SK-N-SH (cell line): Measurements from ENCODE around the gene KRABD2.

Source experiments
- CTCF ChIA-PET: fragments of 300-600, 350-600 bp; formaldehyde crosslinking; extraction: SDS; loops from one replicate; lab custom pipeline; 2021; lab: Yijun Ruan, JAX
- POLR2A ChIA-PET: fragments of 350-600 bp; sonication (Branson Sonifier 250); formaldehyde crosslinking; extraction: SDS; loops from one replicate; lab custom pipeline; 2020; ENCODE audit warnings: antibody characterized with exemption, inconsistent platforms; lab: Yijun Ruan, JAX
- DNase-seq: peaks from one replicate; pipeline ENCODE4 v3.0.0; 2012
- H2AFZ ChIP-seq: fragments of 200-600 bp; sonication (generic); 2 replicates; pipeline ENCODE4 v1.8.1; 2016; ENCODE audit warnings: antibody characterized with exemption, mild to moderate bottlenecking, low read depth
- H3F3A ChIP-seq: fragments of 200-600 bp; sonication (generic); replicated peaks from 2 replicates; pipeline ENCODE3; 2016; ENCODE audit warnings: antibody characterized with exemption, mild to moderate bottlenecking; ENCODE audit not compliant: insufficient read depth
- H3K27ac ChIP-seq, 2 experiments: fragments of 200-500 bp in 1 of 2; fragments of 200-600 bp in 1 of 2; sonication (Bioruptor generic) in 1 of 2; sonication (generic), shearing (Covaris generic) in 1 of 2; 2 replicates each; pipeline versions ENCODE4 v1.5.1 to v1.6.1; 2014 to 2016; ENCODE audit warnings: low read depth in 2 of 2, inconsistent platforms in 1 of 2, low read length in 1 of 2, mild to moderate bottlenecking in 1 of 2, mixed read lengths in 1 of 2
- H3K27me3 ChIP-seq: fragments of 200-600 bp; sonication (generic), shearing (Covaris generic); 2 replicates; pipeline ENCODE4 v1.6.1; 2016; ENCODE audit warnings: mixed run types; ENCODE audit not compliant: insufficient read depth
- H3K36me3 ChIP-seq, 2 experiments: fragments of 200-500 bp in 1 of 2; fragments of 200-600 bp in 1 of 2; sonication (Bioruptor generic) in 1 of 2; sonication (generic) in 1 of 2; replicated peaks in 1 of 2; 2 replicates each; pipeline versions ENCODE3 to v1.5.1; 2014 to 2016; ENCODE audit warnings: low read length in 1 of 2, mild to moderate bottlenecking in 1 of 2; ENCODE audit not compliant: insufficient read depth in 2 of 2, control insufficient read depth in 1 of 2
- H3K4me1 ChIP-seq, 2 experiments: fragments of 200-500 bp in 1 of 2; fragments of 200-600 bp in 1 of 2; sonication (Bioruptor generic) in 1 of 2; sonication (generic), shearing (Covaris generic) in 1 of 2; 2 replicates each; pipeline versions ENCODE4 v1.5.1 to v1.6.1; 2014 to 2016; ENCODE audit warnings: low read depth in 1 of 2, low read length in 1 of 2, mixed run types in 1 of 2; ENCODE audit not compliant: insufficient read depth in 2 of 2, control insufficient read depth in 1 of 2
- H3K4me2 ChIP-seq: fragments of 200-600 bp; sonication (generic), shearing (Covaris generic); 2 replicates; pipeline ENCODE4 v1.6.1; 2017; ENCODE audit warnings: mixed run types
- H3K4me3 ChIP-seq, 2 experiments: fragments of 200-500 bp in 1 of 2; fragments of 200-600 bp in 1 of 2; sonication (Bioruptor generic) in 1 of 2; sonication (generic), shearing (Covaris generic) in 1 of 2; 2 replicates each; pipeline versions ENCODE4 v1.5.1 to v1.8.1; 2014 to 2016; ENCODE audit warnings: low read depth in 2 of 2, inconsistent platforms in 1 of 2, low read length in 1 of 2, mild to moderate bottlenecking in 1 of 2, mixed read lengths in 1 of 2, moderate library complexity in 1 of 2
- H3K79me2 ChIP-seq: fragments of 200-600 bp; sonication (generic); 2 replicates; pipeline ENCODE4 v1.8.1; 2017; ENCODE audit warnings: mild to moderate bottlenecking; ENCODE audit not compliant: insufficient read depth
- H3K9ac ChIP-seq: fragments of 200-600 bp; sonication (generic); 2 replicates; pipeline ENCODE4 v1.6.1; 2017; ENCODE audit warnings: mixed run types
- H3K9me2 ChIP-seq: fragments of 200-600 bp; sonication (generic); 2 replicates; pipeline ENCODE4 v1.6.1; 2017; ENCODE audit warnings: mixed run types
- H3K9me3 ChIP-seq: fragments of 200-600 bp; sonication (generic); 2 replicates; pipeline ENCODE4 v1.6.1; 2017; ENCODE audit warnings: mixed run types, mild to moderate bottlenecking, moderate library complexity
- H4K20me1 ChIP-seq: fragments of 200-600 bp; sonication (generic); 2 replicates; pipeline ENCODE4 v1.6.1; 2017; ENCODE audit warnings: mild to moderate bottlenecking, mixed run types; ENCODE audit not compliant: insufficient read depth
- EP300 ChIP-seq, 2 experiments: IDR thresholded peaks; 2 replicates each; pipeline versions ENCODE4 v1.4.0 to v1.6.1; 2012; ENCODE audit warnings: borderline replicate concordance in 1 of 2, low read depth in 1 of 2, low read length in 1 of 2
- FOSL2 ChIP-seq: IDR thresholded peaks from 2 replicates; pipeline ENCODE4 v1.4.0; 2012; ENCODE audit warnings: low read depth, mild to moderate bottlenecking, moderate library complexity, borderline replicate concordance
- FOXJ3 ChIP-seq: sonication (generic); formaldehyde crosslinking; IDR thresholded peaks from 2 replicates; pipeline ENCODE4 v1.5.1; 2020; ENCODE audit warnings: mild to moderate bottlenecking, missing genetic modification reagents
- FOXM1 ChIP-seq: IDR thresholded peaks from 2 replicates; pipeline ENCODE4 v1.4.0; 2012; ENCODE audit warnings: low read depth, mild to moderate bottlenecking
- GABPA ChIP-seq: IDR thresholded peaks from 2 replicates; pipeline ENCODE4 v1.4.0; 2012; ENCODE audit warnings: low read depth, mild to moderate bottlenecking
- GATA2 ChIP-seq: sonication (generic); formaldehyde crosslinking; IDR thresholded peaks from 2 replicates; pipeline ENCODE4 v1.5.0; 2020; ENCODE audit warnings: mild to moderate bottlenecking, missing genetic modification reagents
- JUND ChIP-seq: IDR thresholded peaks from 2 replicates; pipeline ENCODE4 v1.4.0; 2012
- MAX ChIP-seq: IDR thresholded peaks from 2 replicates; pipeline ENCODE4 v1.4.0; 2012; ENCODE audit warnings: low read depth
- MEF2A ChIP-seq: IDR thresholded peaks from 2 replicates; pipeline ENCODE4 v1.4.0; 2012; ENCODE audit warnings: low read depth, borderline replicate concordance
- MXI1 ChIP-seq: IDR thresholded peaks from 2 replicates; pipeline ENCODE4 v1.6.1; 2012; ENCODE audit warnings: mild to moderate bottlenecking, low read depth, low read length, improper control_type of control experiment
- NFIC ChIP-seq: IDR thresholded peaks from 2 replicates; pipeline ENCODE4 v1.4.0; 2012; ENCODE audit warnings: borderline replicate concordance
- PBX3 ChIP-seq: IDR thresholded peaks from 2 replicates; pipeline ENCODE4; 2012
- RAD21 ChIP-seq: IDR thresholded peaks from 2 replicates; pipeline ENCODE4 v1.6.1; 2012; ENCODE audit warnings: mild to moderate bottlenecking, low read length
- RCOR1 ChIP-seq: fragments of 150-350 bp; IDR thresholded peaks from 2 replicates; pipeline ENCODE4 v1.6.1; 2017; ENCODE audit warnings: antibody characterized with exemption, low read length
- REST ChIP-seq: IDR thresholded peaks from 2 replicates; pipeline ENCODE4 v1.6.1; 2012; ENCODE audit warnings: mild to moderate bottlenecking, low read depth, low read length, moderate library complexity
- SIN3A ChIP-seq: IDR thresholded peaks from 2 replicates; pipeline ENCODE4 v1.6.1; 2012; ENCODE audit warnings: low read depth, mild to moderate bottlenecking, low read length, moderate library complexity, borderline replicate concordance
- TAF1 ChIP-seq: IDR thresholded peaks from 2 replicates; pipeline ENCODE4 v1.6.1; 2012; ENCODE audit warnings: low read depth, mild to moderate bottlenecking, low read length, moderate library complexity, borderline replicate concordance
- TCF12 ChIP-seq: IDR thresholded peaks from 2 replicates; pipeline ENCODE4 v1.4.0; 2012
- TEAD4 ChIP-seq: IDR thresholded peaks from 2 replicates; pipeline ENCODE4 v1.4.0; 2012; ENCODE audit warnings: mild to moderate bottlenecking, borderline replicate concordance; ENCODE audit not compliant: insufficient read depth
- WGBS: methylation state at CpG from one replicate; pipeline ENCODE4 v1.1.6; 2017; ENCODE audit warnings: low lambda C conversion rate; 5-methylcytosine and 5-hydroxymethylcytosine counted together
- TF ChIP-seq, protein P1 (sequence below): fragments of 150-350 bp; IDR thresholded peaks from 2 replicates; pipeline ENCODE4 v1.6.1; 2016; ENCODE audit warnings: mild to moderate bottlenecking, low read depth, low read length

The KRABD2 gene

GRCh38 chr17:8391711-8392110 is 15.2 kb upstream of the KRABD2 start:
- H2AFZ ChIP-seq: no peak overlapping the region

DNA sequence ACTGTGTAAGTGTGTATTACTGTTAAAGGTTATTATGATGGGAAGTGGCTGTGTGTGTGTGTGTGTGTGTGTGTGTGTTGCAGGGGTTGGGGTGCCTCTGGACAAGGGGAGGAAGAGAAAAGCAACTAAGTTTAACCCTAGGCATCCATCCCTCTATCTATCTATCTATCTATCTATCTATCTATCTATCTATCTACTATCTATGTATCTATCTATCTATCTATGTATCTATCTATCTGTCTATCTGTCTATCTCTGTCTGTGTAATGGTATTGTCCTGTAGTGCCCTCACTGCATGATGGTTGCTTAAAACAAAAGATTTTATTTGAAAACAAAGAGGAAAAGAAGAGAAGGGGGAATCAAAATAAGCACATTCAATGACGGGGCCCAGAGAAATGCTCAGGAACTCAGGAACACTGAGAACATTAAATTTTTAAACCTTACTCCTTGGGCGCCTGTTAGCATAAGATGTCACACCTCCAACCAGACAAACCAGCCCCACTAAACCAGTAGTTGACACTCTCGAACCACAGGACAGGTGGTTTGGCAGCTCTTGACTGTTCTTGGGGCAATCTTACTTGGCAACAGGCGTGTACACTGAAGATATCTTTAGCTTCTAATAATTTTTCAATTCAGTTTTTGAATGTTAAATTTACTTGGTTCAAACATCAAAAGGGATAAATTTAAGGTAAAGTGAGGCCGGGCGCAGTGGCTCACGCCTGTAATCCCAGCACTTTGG is 11.6 kb upstream of the KRABD2 start:
- WGBS: 96% methylated on average over 7 of the region's 7 CpGs
- H3K9me3 ChIP-seq: no peaks in the 10 kb centered on the region
- no peak overlapping the region for H3K4me2 ChIP-seq
- H3K36me3 ChIP-seq: no peaks in the 10 kb centered on the region
- H3K9ac ChIP-seq: no peak overlapping the region
- DNase-seq: no peak
- no peaks in the 10 kb centered on the region; the same call in 1 of the 2 replicates for H3K79me2 ChIP-seq
- ChIA-PET CTCF (interaction anchor here (1.1 to 1.8 kb wide), 2 partner anchors 22 to 358 kb away, joined by 3 to 4 read pairs; no protein-coding TSS in a partner anchor), POLR2A (no interaction called here)
- no peaks in the 10 kb centered on the region for H3K9me2 ChIP-seq
- no peak overlapping the region for H3K4me3 ChIP-seq
- H2AFZ ChIP-seq: no peak overlapping the region
- H3K27me3 ChIP-seq: no peaks in the 10 kb centered on the region
- peaks cover 8 to 11% of the 10 kb centered on the region in 2 experiments; a peak in 2 of 4 replicates for H3K4me1 ChIP-seq
- peaks cover 18% of the 10 kb centered on the region for H3F3A ChIP-seq
- no peaks in the 10 kb centered on the region for H4K20me1 ChIP-seq
- no peak overlapping the region for H3K27ac ChIP-seq
- TF ChIP-seq REST (no peak), TAF1 (no peak), MEF2A (no peak), TEAD4 (no peak), EP300 (IDR thresholded peaks at IDR 0.05; ENCODE audit: borderline replicate concordance in 1 of 2, low read depth in 1 of 2, low read length in 1 of 2) (no peak), JUND (no peak), TCF12 (no peak), NFIC (no peak), MXI1 (no peak), GABPA (no peak)
- TF ChIP-seq, protein P1, sequence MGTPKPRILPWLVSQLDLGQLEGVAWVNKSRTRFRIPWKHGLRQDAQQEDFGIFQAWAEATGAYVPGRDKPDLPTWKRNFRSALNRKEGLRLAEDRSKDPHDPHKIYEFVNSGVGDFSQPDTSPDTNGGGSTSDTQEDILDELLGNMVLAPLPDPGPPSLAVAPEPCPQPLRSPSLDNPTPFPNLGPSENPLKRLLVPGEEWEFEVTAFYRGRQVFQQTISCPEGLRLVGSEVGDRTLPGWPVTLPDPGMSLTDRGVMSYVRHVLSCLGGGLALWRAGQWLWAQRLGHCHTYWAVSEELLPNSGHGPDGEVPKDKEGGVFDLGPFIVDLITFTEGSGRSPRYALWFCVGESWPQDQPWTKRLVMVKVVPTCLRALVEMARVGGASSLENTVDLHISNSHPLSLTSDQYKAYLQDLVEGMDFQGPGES: no peak

More at GRCh38 chr17:8391711-8392110, 15.2 kb upstream of the KRABD2 start:
- POLR2A ChIA-PET: interaction anchor here (1.0 kb wide), 1 partner anchor 8 kb away, joined by 3 read pairs; no protein-coding TSS in a partner anchor
- CTCF ChIA-PET: interaction anchor here (1.2 to 2.2 kb wide), 3 partner anchors 8 to 354 kb away, joined by 3 to 14 read pairs (median 7); no protein-coding TSS in a partner anchor
- Histone ChIP-seq H3K79me2 (no peaks in the 10 kb centered on the region; the same call in 1 of the 2 replicates), H3K27ac (no peak overlapping the region), H3K9ac (no peak overlapping the region), H3K27me3 (peaks cover 12% of the 10 kb centered on the region; the same call in 1 of the 2 replicates), H3K9me2 (no peaks in the 10 kb centered on the region), H3K9me3 (no peaks in the 10 kb centered on the region), H3K4me1 (no peaks in the 10 kb centered on the region; a peak in 1 of 4 replicates), H3K4me3 (no peak overlapping the region), H4K20me1 (no peaks in the 10 kb centered on the region), H3F3A (peaks cover 3% of the 10 kb centered on the region), H3K36me3 (no peaks in the 10 kb centered on the region)
- WGBS: 55% methylated on average over 6 of the region's 9 CpGs
- no peak for DNase-seq
- TF ChIP-seq TAF1 (no peak), FOXJ3 (no peak), RCOR1 (no peak), GABPA (no peak), SIN3A (no peak), GATA2 (CRISPR knock-in tag) (no peak), TCF12 (no peak), JUND (no peak), MAX (no peak), PBX3 (no peak), FOXM1 (no peak), NFIC (no peak), FOSL2 (no peak), RAD21 (no peak)
- TF ChIP-seq, all 33 proteins: peak for 0
- no peak overlapping the region for H3K4me2 ChIP-seq
